HepG2 (cell line): ENCODE data around the gene CYBC1. TPM values are rescaled to one million over a fixed set of nuclear protein-coding genes. Genes with fewer than 3 reads are reported as not detected.
A peak's percentile ranks its signal among the peaks of the same experiment; 100 is the strongest.

ENCODE experiments used
- ATAC-seq: fragments of 200-7000 bp; cut with Tn5 transposase; 3 replicates; pipeline ENCODE4 v1.9.1; 2020; ENCODE audit warnings: mild to moderate bottlenecking, moderate library complexity
- BruUV-seq: library from RNA; stranded (reverse); fragments of 400-500 nt; replicated peaks from 2 replicates; lab custom pipeline; 2021; lab: Mats Ljungman, UMichigan
- CTCF ChIA-PET: fragments of 300-600 bp; formaldehyde crosslinking; extraction: SDS; loops from one replicate; lab custom pipeline; 2021; ENCODE audit warnings: low total read pairs, inconsistent platforms, low intra/inter-chr PET ratio; lab: Yijun Ruan, JAX
- POLR2A ChIA-PET: fragments of 350-600 bp; sonication (Branson Sonifier 250); formaldehyde crosslinking; loops from one replicate; lab custom pipeline; 2020; ENCODE audit warnings: antibody characterized with exemption, inconsistent platforms; lab: Yijun Ruan, JAX
- DNase-seq: peaks from one replicate; pipeline ENCODE4 v3.0.0-alpha.2; 2015; ENCODE audit warnings: low spot score
- FAIRE-seq: peaks from 3 replicates; lab custom pipeline; 2011; peaks lifted over from hg19 to GRCh38; lab: Jason Lieb, UNC
- H2AFZ ChIP-seq: one replicate; pipeline ENCODE4 v1.6.1; 2011; ENCODE audit warnings: low read length, inconsistent platforms
- H3K27ac ChIP-seq: fragments of 300-600 bp; 3 replicates; pipeline ENCODE4 v1.8.0; 2011; ENCODE audit warnings: mixed run types, mild to moderate bottlenecking, mixed read lengths, low read length, inconsistent platforms; ENCODE audit not compliant: insufficient read depth; ENCODE audit errors: extremely low read length
- H3K27me3 ChIP-seq, 2 experiments: fragments of 200-600 bp in 1 of 2; 2 replicates in 1 of 2; 3 replicates in 1 of 2; pipeline versions ENCODE4 v1.6.0 to v1.8.0; 2011; ENCODE audit warnings: low read length in 2 of 2, mild to moderate bottlenecking in 2 of 2, moderate library complexity in 2 of 2, inconsistent platforms in 1 of 2; ENCODE audit not compliant: insufficient read depth in 2 of 2, control insufficient read depth in 1 of 2
- H3K36me3 ChIP-seq, 2 experiments: fragments of 200-600 bp in 1 of 2; replicated peaks in 1 of 2; 2 replicates in 1 of 2; 3 replicates in 1 of 2; pipeline versions ENCODE4 v1.5.1 to v1.8.0; 2011; ENCODE audit warnings: low read length in 2 of 2, inconsistent platforms in 1 of 2; ENCODE audit not compliant: insufficient read depth in 2 of 2, control insufficient read depth in 1 of 2
- H3K4me1 ChIP-seq: 2 replicates; pipeline ENCODE4 v1.5.1; 2012; ENCODE audit warnings: low read length, inconsistent platforms; ENCODE audit not compliant: insufficient read depth
- H3K4me2 ChIP-seq: 2 replicates; pipeline ENCODE4 v1.6.0; 2011; ENCODE audit warnings: low read depth, low read length, inconsistent platforms
- H3K4me3 ChIP-seq, 3 experiments: fragments of 200-600 bp in 1 of 3; sonication (generic), shearing (Covaris generic) in 1 of 3; replicated peaks in 1 of 3; 2 replicates each; pipeline ENCODE4 v1.5.1; 2011 to 2016; ENCODE audit warnings: low read length in 3 of 3, inconsistent platforms in 2 of 3, low read depth in 2 of 3, mild to moderate bottlenecking in 2 of 3, control low read depth in 1 of 3, mixed read lengths in 1 of 3; ENCODE audit not compliant: insufficient read depth in 1 of 3
- H3K79me2 ChIP-seq: one replicate; pipeline ENCODE4 v1.6.1; 2011; ENCODE audit warnings: low read length, inconsistent platforms; ENCODE audit not compliant: insufficient read depth
- H3K9ac ChIP-seq: 2 replicates; pipeline ENCODE4 v1.6.0; 2011; ENCODE audit warnings: mild to moderate bottlenecking, low read depth, low read length, inconsistent platforms; ENCODE audit not compliant: insufficient read depth
- H3K9me3 ChIP-seq: 2 replicates; pipeline ENCODE4 v1.5.1; 2012; ENCODE audit warnings: mild to moderate bottlenecking, low read length
- H4K20me1 ChIP-seq: 2 replicates; pipeline ENCODE4 v1.6.0; 2011; ENCODE audit warnings: inconsistent platforms, mild to moderate bottlenecking, low read length, moderate library complexity; ENCODE audit not compliant: insufficient read depth
- CAMTA2 ChIP-seq: sonication (generic); formaldehyde crosslinking; IDR thresholded peaks from 2 replicates; pipeline ENCODE4 v1.4.0; 2020; ENCODE audit warnings: mild to moderate bottlenecking, missing genetic modification reagents, borderline replicate concordance
- GATAD2A ChIP-seq: IDR thresholded peaks from 2 replicates; pipeline ENCODE4 v1.6.1; 2016
- PCBP1 ChIP-seq: fragments of 200-400 bp; formaldehyde crosslinking; IDR thresholded peaks from 2 replicates; pipeline ENCODE4 v1.6.1; 2017; ENCODE audit warnings: mild to moderate bottlenecking, low read depth, low read length, borderline replicate concordance
- SIX1 ChIP-seq: sonication (generic); formaldehyde crosslinking; IDR thresholded peaks from 2 replicates; pipeline ENCODE4 v1.4.0; 2020; ENCODE audit warnings: missing genetic modification reagents, borderline replicate concordance
- SP140L ChIP-seq: sonication (generic); formaldehyde crosslinking; IDR thresholded peaks from 2 replicates; pipeline ENCODE4 v1.4.0; 2020; ENCODE audit warnings: missing genetic modification reagents, borderline replicate concordance
- STAG1 ChIP-seq: sonication (generic); formaldehyde crosslinking; IDR thresholded peaks from 2 replicates; pipeline ENCODE4 v1.4.0; 2020; ENCODE audit warnings: missing genetic modification reagents
- ZBTB26 ChIP-seq: IDR thresholded peaks from 2 replicates; pipeline ENCODE4 v1.6.1; 2016; ENCODE audit warnings: missing compliant biosample characterization, missing genetic modification reagents, borderline replicate concordance
- ZBTB38 ChIP-seq: sonication (generic); formaldehyde crosslinking; IDR thresholded peaks from 2 replicates; pipeline ENCODE4 v1.5.1; 2020; ENCODE audit warnings: mild to moderate bottlenecking, missing genetic modification reagents
- ZBTB4 ChIP-seq: sonication (generic); formaldehyde crosslinking; IDR thresholded peaks from 2 replicates; pipeline ENCODE4 v1.4.0; 2020; ENCODE audit warnings: missing genetic modification reagents, mild to moderate bottlenecking, borderline replicate concordance
- ZNF350 ChIP-seq: sonication (generic); formaldehyde crosslinking; IDR thresholded peaks from 2 replicates; pipeline ENCODE4 v1.4.0; 2020; ENCODE audit warnings: mild to moderate bottlenecking, low read depth, missing genetic modification reagents, borderline replicate concordance
- ZNF567 ChIP-seq: sonication (generic); formaldehyde crosslinking; IDR thresholded peaks from 2 replicates; pipeline ENCODE4 v1.8.1; 2023; ENCODE audit warnings: mild to moderate bottlenecking, missing genetic modification reagents, borderline replicate concordance
- ZSCAN25 ChIP-seq: sonication (generic); formaldehyde crosslinking; IDR thresholded peaks from 2 replicates; pipeline ENCODE4 v1.8.0; 2022; ENCODE audit warnings: mild to moderate bottlenecking, missing genetic modification reagents
- WGBS: methylation state at CpG from one replicate; pipeline ENCODE4 v1.1.6; 2017; ENCODE audit warnings: low lambda C conversion rate; 5-methylcytosine and 5-hydroxymethylcytosine counted together
- in situ Hi-C: cut with HindIII; loops from 2 replicates; pipeline ENCODE4 v1.10.0; 2017; ENCODE audit warnings: low pct_unique_long_range_greater_than_20kb; ENCODE audit not compliant: extremely low pct_ligation_motif_present
- intact Hi-C: fragments of 100-400 bp; cut with micrococcal nuclease; formaldehyde crosslinking; loops from one replicate; pipeline ENCODE4 v1.10.0; 2022; ENCODE audit not compliant: unreplicated experiment
- polyA plus RNA-seq, 8 experiments: library from polyadenylated mRNA; depleted of rRNA in 3 of 8; stranded (reverse) in 7 of 8; unstranded in 1 of 8; fragments of >200 nt; fragmentation: Illumina TruSeq in 4 of 8; extraction: Trizol in 4 of 8; gene quantifications; 2 replicates each; pipeline versions ENCODE4 v1.2.1 to v1.2.3, GENCODE V29; 2011 to 2016; ENCODE audit warnings: low read depth in 4 of 8, missing spikeins in 1 of 8, mixed read lengths in 1 of 8; ENCODE audit not compliant: insufficient read depth in 1 of 8
- total RNA-seq, 5 experiments: library from RNA; depleted of rRNA; stranded (reverse); fragments of >200 nt; fragmentation: Illumina TruSeq; extraction: Trizol; gene quantifications; 2 replicates each; pipeline ENCODE4 v1.2.3, GENCODE V29; 2016; ENCODE audit warnings: low read depth in 1 of 5
- TF ChIP-seq, protein P1 (sequence below): sonication (generic); formaldehyde crosslinking; IDR thresholded peaks from 2 replicates; pipeline ENCODE4; 2020; ENCODE audit warnings: missing genetic modification reagents, mild to moderate bottlenecking, borderline replicate concordance
- TF ChIP-seq, protein P2 (sequence below): sonication (generic); formaldehyde crosslinking; conservative IDR thresholded peaks from 2 replicates; pipeline ENCODE4 v1.4.0; 2020; ENCODE audit warnings: missing genetic modification reagents

The CYBC1 gene
- total and polyA plus RNA-seq, 2 of the 13 experiments (the other 11 are each of a cell fraction or from before 2014, with no cell fraction given): 43.4 to 44.1 TPM

GRCh38 chr17:82449131-82449882 lies 1.2 kb downstream of the CYBC1 start:
- DNase-seq (no peak), FAIRE-seq (no peak), ATAC-seq (peak; percentile 11; the same call in 2 of the 3 replicates)
- Histone ChIP-seq H3K36me3 (peaks cover 0 to 3% of the 10 kb centered on the region in 2 experiments; a peak in 1 of 5 replicates), H4K20me1 (no peaks in the 10 kb centered on the region), H3K9ac (peak overlapping the region; percentile 91), H2AFZ (no peak overlapping the region), H3K27me3 (no peaks in the 10 kb centered on the region), H3K79me2 (peaks cover 13% of the 10 kb centered on the region), H3K4me1 (peaks cover 33% of the 10 kb centered on the region), H3K4me3 (peak overlapping the region; percentile 73 to 98 (median 82)), H3K27ac (no peak overlapping the region), H3K4me2 (peak overlapping the region; percentile 80), H3K9me3 (no peaks in the 10 kb centered on the region)
- ChIA-PET POLR2A (no interaction called here), CTCF (no interaction called here)
- 87% methylated on average over 30 of the region's 30 CpGs for WGBS
- intact Hi-C loops: no loop called here
- BruUV-seq: no TSS peak
- in situ Hi-C loops: no loop called here
- TF ChIP-seq STAG1 (CRISPR knock-in tag) (0 out of 2 replicates have a peak, but pooled peaks have one; percentile 3), PCBP1 (0 out of 2 replicates have a peak, but pooled peaks have one; percentile 54), CAMTA2 (CRISPR knock-in tag) (0 out of 2 replicates have a peak, but pooled peaks have one; percentile 38), GATAD2A (CRISPR knock-in tag) (no peak), ZSCAN25 (CRISPR knock-in tag) (no peak), ZBTB26 (CRISPR knock-in tag) (no peak), SIX1 (CRISPR knock-in tag) (no peak), SP140L (CRISPR knock-in tag) (no peak), ZNF350 (CRISPR knock-in tag) (0 out of 2 replicates have a peak, but pooled peaks have one; percentile 25), ZNF567 (CRISPR knock-in tag) (0 out of 2 replicates have a peak, but pooled peaks have one; percentile 5), ZBTB38 (CRISPR knock-in tag) (peak; percentile 96), ZBTB4 (peak; percentile 13; the same call in 1 of the 2 replicates)
- TF ChIP-seq, protein P1, sequence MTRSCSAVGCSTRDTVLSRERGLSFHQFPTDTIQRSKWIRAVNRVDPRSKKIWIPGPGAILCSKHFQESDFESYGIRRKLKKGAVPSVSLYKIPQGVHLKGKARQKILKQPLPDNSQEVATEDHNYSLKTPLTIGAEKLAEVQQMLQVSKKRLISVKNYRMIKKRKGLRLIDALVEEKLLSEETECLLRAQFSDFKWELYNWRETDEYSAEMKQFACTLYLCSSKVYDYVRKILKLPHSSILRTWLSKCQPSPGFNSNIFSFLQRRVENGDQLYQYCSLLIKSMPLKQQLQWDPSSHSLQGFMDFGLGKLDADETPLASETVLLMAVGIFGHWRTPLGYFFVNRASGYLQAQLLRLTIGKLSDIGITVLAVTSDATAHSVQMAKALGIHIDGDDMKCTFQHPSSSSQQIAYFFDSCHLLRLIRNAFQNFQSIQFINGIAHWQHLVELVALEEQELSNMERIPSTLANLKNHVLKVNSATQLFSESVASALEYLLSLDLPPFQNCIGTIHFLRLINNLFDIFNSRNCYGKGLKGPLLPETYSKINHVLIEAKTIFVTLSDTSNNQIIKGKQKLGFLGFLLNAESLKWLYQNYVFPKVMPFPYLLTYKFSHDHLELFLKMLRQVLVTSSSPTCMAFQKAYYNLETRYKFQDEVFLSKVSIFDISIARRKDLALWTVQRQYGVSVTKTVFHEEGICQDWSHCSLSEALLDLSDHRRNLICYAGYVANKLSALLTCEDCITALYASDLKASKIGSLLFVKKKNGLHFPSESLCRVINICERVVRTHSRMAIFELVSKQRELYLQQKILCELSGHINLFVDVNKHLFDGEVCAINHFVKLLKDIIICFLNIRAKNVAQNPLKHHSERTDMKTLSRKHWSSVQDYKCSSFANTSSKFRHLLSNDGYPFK (CRISPR knock-in tag): peak; percentile 52; the same call in 1 of the 2 replicates
- TF ChIP-seq, protein P2, sequence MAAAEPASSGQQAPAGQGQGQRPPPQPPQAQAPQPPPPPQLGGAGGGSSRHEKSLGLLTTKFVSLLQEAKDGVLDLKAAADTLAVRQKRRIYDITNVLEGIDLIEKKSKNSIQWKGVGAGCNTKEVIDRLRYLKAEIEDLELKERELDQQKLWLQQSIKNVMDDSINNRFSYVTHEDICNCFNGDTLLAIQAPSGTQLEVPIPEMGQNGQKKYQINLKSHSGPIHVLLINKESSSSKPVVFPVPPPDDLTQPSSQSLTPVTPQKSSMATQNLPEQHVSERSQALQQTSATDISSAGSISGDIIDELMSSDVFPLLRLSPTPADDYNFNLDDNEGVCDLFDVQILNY (CRISPR knock-in tag): 0 out of 2 replicates have a peak, but pooled peaks have one; percentile 8
